ENCODE results near the gene FUCA1.

DNA sequence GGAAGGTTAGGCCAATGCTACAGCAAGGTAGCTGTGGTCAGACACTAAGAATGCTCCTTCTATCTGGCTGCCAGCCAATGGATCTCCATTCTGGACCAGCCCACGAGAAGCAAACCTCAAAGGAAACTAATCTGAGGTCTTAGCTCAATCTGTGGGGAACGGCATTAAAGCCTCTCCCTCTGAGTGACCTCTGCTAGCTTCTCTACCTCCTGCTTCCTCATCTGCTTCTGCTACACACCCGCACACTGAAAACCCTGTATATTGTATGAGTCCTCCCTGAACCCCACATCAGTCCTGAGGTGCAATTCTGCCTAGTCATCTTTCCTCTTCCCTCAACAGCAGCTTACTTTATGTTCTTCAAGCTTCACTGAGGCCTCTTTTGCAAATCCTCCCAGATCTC lies 60.6 kb downstream of the FUCA1 start:
- TF ChIP-seq POLR2A (IDR thresholded peaks at IDR 0.05), result no peak
- TF ChIP-seq, protein P1, sequence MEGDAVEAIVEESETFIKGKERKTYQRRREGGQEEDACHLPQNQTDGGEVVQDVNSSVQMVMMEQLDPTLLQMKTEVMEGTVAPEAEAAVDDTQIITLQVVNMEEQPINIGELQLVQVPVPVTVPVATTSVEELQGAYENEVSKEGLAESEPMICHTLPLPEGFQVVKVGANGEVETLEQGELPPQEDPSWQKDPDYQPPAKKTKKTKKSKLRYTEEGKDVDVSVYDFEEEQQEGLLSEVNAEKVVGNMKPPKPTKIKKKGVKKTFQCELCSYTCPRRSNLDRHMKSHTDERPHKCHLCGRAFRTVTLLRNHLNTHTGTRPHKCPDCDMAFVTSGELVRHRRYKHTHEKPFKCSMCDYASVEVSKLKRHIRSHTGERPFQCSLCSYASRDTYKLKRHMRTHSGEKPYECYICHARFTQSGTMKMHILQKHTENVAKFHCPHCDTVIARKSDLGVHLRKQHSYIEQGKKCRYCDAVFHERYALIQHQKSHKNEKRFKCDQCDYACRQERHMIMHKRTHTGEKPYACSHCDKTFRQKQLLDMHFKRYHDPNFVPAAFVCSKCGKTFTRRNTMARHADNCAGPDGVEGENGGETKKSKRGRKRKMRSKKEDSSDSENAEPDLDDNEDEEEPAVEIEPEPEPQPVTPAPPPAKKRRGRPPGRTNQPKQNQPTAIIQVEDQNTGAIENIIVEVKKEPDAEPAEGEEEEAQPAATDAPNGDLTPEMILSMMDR (IDR thresholded peaks at IDR 0.05), result no peak
